AG09309 (cell line): ENCODE measurements around the gene TMCO4.

Experiments
- DNase-seq: peaks from one replicate; pipeline ENCODE4 v3.0.0-alpha.2; 2010; ENCODE audit warnings: low read depth
- H3K4me3 ChIP-seq: 2 replicates; pipeline ENCODE4 v1.5.1; 2011; ENCODE audit warnings: mild to moderate bottlenecking, low read depth, low read length, moderate library complexity; ENCODE audit not compliant: control insufficient read depth
- TF ChIP-seq, protein P1 (sequence below): IDR thresholded peaks from 2 replicates; pipeline ENCODE4 v1.5.1; 2011; ENCODE audit warnings: mild to moderate bottlenecking, low read depth, low read length, inconsistent platforms; ENCODE audit not compliant: insufficient read depth, control insufficient read depth; ENCODE audit errors: missing control alignments

The TMCO4 gene

DNA sequence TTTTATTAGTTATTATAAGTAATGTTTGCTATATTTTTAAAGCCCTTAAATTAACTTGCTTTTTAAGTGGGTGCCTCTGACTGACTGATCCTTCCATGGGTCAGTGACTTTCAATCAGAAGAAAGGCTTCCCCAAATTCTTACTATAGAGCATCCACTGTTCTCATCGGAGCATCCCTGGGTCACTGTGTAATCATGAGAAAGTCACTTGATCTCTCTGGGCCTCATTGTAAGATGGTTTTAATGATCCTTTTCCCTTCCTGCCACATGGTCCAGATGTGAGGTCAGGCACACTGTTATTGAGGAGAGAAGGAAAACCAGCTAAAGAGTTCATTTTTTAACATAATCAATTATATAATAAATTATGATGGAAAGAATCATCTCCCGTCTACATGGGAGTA is 166.6 kb downstream of the TMCO4 start:
- TF ChIP-seq, protein P1, sequence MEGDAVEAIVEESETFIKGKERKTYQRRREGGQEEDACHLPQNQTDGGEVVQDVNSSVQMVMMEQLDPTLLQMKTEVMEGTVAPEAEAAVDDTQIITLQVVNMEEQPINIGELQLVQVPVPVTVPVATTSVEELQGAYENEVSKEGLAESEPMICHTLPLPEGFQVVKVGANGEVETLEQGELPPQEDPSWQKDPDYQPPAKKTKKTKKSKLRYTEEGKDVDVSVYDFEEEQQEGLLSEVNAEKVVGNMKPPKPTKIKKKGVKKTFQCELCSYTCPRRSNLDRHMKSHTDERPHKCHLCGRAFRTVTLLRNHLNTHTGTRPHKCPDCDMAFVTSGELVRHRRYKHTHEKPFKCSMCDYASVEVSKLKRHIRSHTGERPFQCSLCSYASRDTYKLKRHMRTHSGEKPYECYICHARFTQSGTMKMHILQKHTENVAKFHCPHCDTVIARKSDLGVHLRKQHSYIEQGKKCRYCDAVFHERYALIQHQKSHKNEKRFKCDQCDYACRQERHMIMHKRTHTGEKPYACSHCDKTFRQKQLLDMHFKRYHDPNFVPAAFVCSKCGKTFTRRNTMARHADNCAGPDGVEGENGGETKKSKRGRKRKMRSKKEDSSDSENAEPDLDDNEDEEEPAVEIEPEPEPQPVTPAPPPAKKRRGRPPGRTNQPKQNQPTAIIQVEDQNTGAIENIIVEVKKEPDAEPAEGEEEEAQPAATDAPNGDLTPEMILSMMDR, result no peak
- DNase-seq, result no peak
- H3K4me3 ChIP-seq, result no peak overlapping the region
